Progenitor cell of endocrine pancreas (in vitro differentiated cells): ENCODE results near the gene IFI27L1. TPM values are rescaled to one million over a fixed set of nuclear protein-coding genes. Genes with fewer than 3 reads are reported as not detected.

ENCODE experiments used
- DNase-seq: peaks from one replicate; pipeline ENCODE4 v3.0.0; 2021; ENCODE audit warnings: low spot score; ENCODE audit not compliant: unreplicated experiment
- H3K27ac Mint-ChIP-seq: 2 replicates; pipeline ENCODE4 v1.8.0; 2021; ENCODE audit warnings: mild to moderate bottlenecking, moderate library complexity, mixed read lengths
- H3K27me3 Mint-ChIP-seq: 2 replicates; pipeline ENCODE4 v1.8.0; 2021; ENCODE audit warnings: mixed read lengths
- H3K36me3 Mint-ChIP-seq: 2 replicates; pipeline ENCODE4 v1.8.0; 2022; ENCODE audit warnings: mixed read lengths; ENCODE audit not compliant: insufficient read depth
- H3K4me1 Mint-ChIP-seq: 2 replicates; pipeline ENCODE4 v1.8.0; 2021; ENCODE audit warnings: low read depth, mixed read lengths
- H3K4me3 Mint-ChIP-seq: 2 replicates; pipeline ENCODE4 v1.8.0; 2021; ENCODE audit warnings: low read depth, mild to moderate bottlenecking, moderate library complexity, mixed read lengths
- H3K9me3 Mint-ChIP-seq: 2 replicates; pipeline ENCODE4 v1.8.0; 2021; ENCODE audit warnings: low read depth, mixed read lengths
- CTCF ChIP-seq: fragments of 200-600 bp; sonication (generic); IDR thresholded peaks from one replicate; pipeline ENCODE4 v1.5.0; 2021; ENCODE audit warnings: antibody characterized with exemption, mild to moderate bottlenecking; ENCODE audit not compliant: unreplicated experiment
- total RNA-seq: library from RNA; stranded (reverse); gene quantifications from 2 replicates; pipeline ENCODE4 v1.2.1, GENCODE V29; 2021

The IFI27L1 gene
- total RNA-seq, 1 donor from 2014 or later, result 28.9 TPM

DNA sequence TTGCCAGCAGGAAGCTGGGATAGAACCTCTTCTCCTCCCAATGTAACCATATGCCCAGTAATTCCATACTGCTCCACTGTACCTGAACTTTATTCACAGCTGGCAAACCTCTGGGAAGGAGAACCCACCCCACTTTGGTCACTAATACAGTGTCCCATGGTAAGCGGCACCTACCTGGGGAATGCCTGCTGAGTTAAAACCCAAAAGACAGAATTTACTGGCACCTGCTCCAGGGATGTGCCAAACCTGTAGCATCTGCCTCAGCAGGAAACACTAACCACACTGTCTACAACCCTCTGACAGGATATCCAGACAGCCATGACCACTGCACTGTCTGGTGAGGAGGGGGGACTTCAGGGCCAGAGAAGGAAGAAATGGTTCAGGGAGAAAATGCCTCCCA lies 26.7 kb upstream of the IFI27L1 start:
- no peak for TF ChIP-seq CTCF

GRCh38 chr14:94054936-94055335 lies 26.2 kb upstream of the IFI27L1 start:
- Mint-ChIP-seq H3K36me3 (peaks cover 28% of the 10 kb centered on the region), H3K4me3 (no peak overlapping the region), H3K27ac (no peak overlapping the region), H3K9me3 (no peaks in the 10 kb centered on the region), H3K4me1 (no peaks in the 10 kb centered on the region), H3K27me3 (no peaks in the 10 kb centered on the region)
- no peak for TF ChIP-seq CTCF
- DNase-seq, result no peak

More for the DNA sequence above, 26.7 kb upstream of the IFI27L1 start:
- no peaks in the 10 kb centered on the region for H3K27me3 Mint-ChIP-seq
- peaks cover 29% of the 10 kb centered on the region for H3K36me3 Mint-ChIP-seq
- H3K4me1 Mint-ChIP-seq, result no peaks in the 10 kb centered on the region
- no peak for DNase-seq
- H3K27ac Mint-ChIP-seq, result no peak overlapping the region
- H3K9me3 Mint-ChIP-seq, result no peaks in the 10 kb centered on the region
- H3K4me3 Mint-ChIP-seq, result no peak overlapping the region

DNA sequence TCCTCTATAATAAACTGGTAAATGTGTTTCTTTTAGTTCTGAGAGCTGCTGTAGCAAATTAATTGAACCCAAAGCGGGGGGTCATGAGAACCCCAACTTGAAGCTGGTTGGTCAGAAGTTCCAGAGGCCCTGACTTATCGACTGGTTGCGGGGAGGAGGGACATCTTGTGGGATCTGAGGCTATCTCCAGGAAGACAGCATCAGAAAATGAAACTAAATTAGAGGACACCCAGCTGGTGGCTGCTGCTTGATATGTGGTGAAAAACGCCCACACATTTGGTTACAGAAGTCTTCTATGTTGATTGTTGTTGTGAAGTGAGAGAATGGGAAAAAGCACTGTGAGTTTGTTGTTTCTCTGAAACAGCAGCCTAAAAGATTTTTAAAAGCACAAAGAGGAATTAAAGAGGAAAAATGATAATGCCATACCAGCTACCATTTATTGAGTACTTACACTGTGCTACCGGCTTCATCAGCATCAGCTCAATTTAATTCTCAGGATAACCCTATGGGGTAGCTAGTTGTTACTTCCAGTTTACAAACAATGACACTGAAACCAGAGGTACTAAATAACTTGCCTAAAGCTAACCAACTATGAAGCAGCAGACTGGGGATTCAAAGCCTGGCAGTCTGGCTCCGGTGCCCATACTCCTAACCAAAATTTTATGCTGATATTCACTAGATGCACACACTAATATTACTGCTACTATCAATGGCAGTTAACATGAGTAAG lies 24.4 kb upstream of the IFI27L1 start:
- no peaks in the 10 kb centered on the region for H3K4me1 Mint-ChIP-seq
- H3K27me3 Mint-ChIP-seq, result no peaks in the 10 kb centered on the region
- DNase-seq, result no peak
- H3K27ac Mint-ChIP-seq, result no peak overlapping the region
- peaks cover 24% of the 10 kb centered on the region for H3K36me3 Mint-ChIP-seq
- no peaks in the 10 kb centered on the region for H3K9me3 Mint-ChIP-seq
- no peak for TF ChIP-seq CTCF
- no peak overlapping the region for H3K4me3 Mint-ChIP-seq

DNA sequence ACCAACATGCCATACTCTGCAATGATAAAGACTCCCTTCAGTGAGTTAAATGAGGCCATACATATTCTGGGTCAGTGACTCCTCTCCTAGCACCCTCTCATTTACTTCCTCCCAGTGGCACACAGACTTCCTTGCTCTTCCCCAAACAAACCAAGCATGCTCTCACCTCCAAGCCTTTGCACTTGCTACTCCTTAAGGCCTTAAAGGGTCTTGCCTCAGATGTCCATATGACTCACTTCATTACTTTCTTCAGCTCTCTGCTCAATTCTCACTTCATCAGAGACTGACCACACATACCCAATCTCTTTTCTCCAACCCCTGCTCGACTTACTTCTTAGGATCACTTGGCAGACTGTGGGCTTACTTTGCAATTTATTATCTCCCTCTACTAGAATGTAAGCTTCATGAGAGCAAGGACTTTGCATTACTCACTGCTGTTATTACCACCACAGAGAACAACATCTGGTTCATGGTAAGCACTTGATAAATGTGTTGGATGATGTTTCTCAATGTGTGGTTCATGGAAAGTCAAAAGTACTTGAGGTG lies 22.9 kb upstream of the IFI27L1 start:
- H3K4me3 Mint-ChIP-seq, result no peak overlapping the region
- no peak overlapping the region for H3K27ac Mint-ChIP-seq
- H3K36me3 Mint-ChIP-seq, result peaks cover 18% of the 10 kb centered on the region
- no peaks in the 10 kb centered on the region for H3K27me3 Mint-ChIP-seq
- TF ChIP-seq CTCF, result no peak
- DNase-seq, result no peak
- no peaks in the 10 kb centered on the region for H3K9me3 Mint-ChIP-seq
- no peaks in the 10 kb centered on the region for H3K4me1 Mint-ChIP-seq

- TF ChIP-seq CTCF, result no peak
- H3K4me3 Mint-ChIP-seq, result no peak overlapping the region
- H3K36me3 Mint-ChIP-seq, result peaks cover 18% of the 10 kb centered on the region
- no peaks in the 10 kb centered on the region for H3K4me1 Mint-ChIP-seq
- DNase-seq, result no peak
- no peaks in the 10 kb centered on the region for H3K9me3 Mint-ChIP-seq
- H3K27ac Mint-ChIP-seq, result no peak overlapping the region
- no peaks in the 10 kb centered on the region for H3K27me3 Mint-ChIP-seq
These were observed 22.4 kb upstream of the IFI27L1 start for GRCh38 chr14:94058674-94059138.
